Right cardiac atrium (tissue), 5 donors: ENCODE results near the gene PDE4B. TPM values are rescaled to one million over a fixed set of nuclear protein-coding genes. Genes with fewer than 3 reads are reported as not detected.

Experiments used
- ATAC-seq, 2 donors: fragments of 200-7000 bp; cut with Tn5 transposase; one replicate each; pipeline versions ENCODE4 v1.8.0 to v1.9.1; 2020; ENCODE audit warnings: moderate library complexity in 2 of 2, mild to moderate bottlenecking in 1 of 2
- DNase-seq, 3 donors: peaks; one replicate each; pipeline ENCODE4 v3.0.0-alpha.2; 2020
- H3K27ac ChIP-seq: one replicate; pipeline ENCODE4 v1.5.1; 2013; ENCODE audit warnings: mild to moderate bottlenecking, low read length, control low read depth, moderate library complexity
- H3K27me3 ChIP-seq: one replicate; pipeline ENCODE4 v1.6.1; 2013; ENCODE audit not compliant: control insufficient read depth, insufficient read depth
- H3K4me1 ChIP-seq: one replicate; pipeline ENCODE4 v1.6.1; 2013; ENCODE audit warnings: low read length; ENCODE audit not compliant: control insufficient read depth, insufficient read depth
- H3K4me3 ChIP-seq: one replicate; pipeline ENCODE4 v1.5.1; 2013; ENCODE audit warnings: low read length, control low read depth
- H3K9me3 ChIP-seq: one replicate; pipeline ENCODE4 v1.6.1; 2013; ENCODE audit warnings: low read length; ENCODE audit not compliant: control insufficient read depth
- WGBS: extraction: QIAGEN DNeasy Blood & Tissue Kit; methylation state at CpG from one replicate; pipeline ENCODE4 v1.1.7; 2013; 5-methylcytosine and 5-hydroxymethylcytosine counted together
- intact Hi-C, 4 donors: fragments of 100-400 bp; cut with DNase I; formaldehyde crosslinking; loops; one replicate each; pipeline versions ENCODE4 v1.11.0 to v1.14.0; 2022 to 2023
- polyA plus RNA-seq: library from polyadenylated mRNA; stranded (reverse); fragments of 200-250 nt; gene quantifications from one replicate; pipeline ENCODE4 v1.2.3, GENCODE V29; 2013
- total RNA-seq, 4 donors: library from RNA; stranded (reverse); fragmentation: NEBNext Ultra II Directional; extraction: Animal tissue kit (Norgen Biotek cat#: 25700); gene quantifications; one replicate each; pipeline ENCODE4 v1.2.1, GENCODE V29; 2021
- donor health status: healthy with polysubstance abuse.
- donor health status: DM: no; HTN: yes; CAD: no.
- donor health status: DM: no; HTN: no; CAD: no.
- donor health status: DM: no; HTN: yes; CAD: no; lungs with severe emphysema.
- donor health status: DM: yes; HTN: yes; CAD: no.

PDE4B gene
- total and polyA plus RNA-seq, 5 donors, result 8.2 to 37.5 (median 26.0) TPM

DNA sequence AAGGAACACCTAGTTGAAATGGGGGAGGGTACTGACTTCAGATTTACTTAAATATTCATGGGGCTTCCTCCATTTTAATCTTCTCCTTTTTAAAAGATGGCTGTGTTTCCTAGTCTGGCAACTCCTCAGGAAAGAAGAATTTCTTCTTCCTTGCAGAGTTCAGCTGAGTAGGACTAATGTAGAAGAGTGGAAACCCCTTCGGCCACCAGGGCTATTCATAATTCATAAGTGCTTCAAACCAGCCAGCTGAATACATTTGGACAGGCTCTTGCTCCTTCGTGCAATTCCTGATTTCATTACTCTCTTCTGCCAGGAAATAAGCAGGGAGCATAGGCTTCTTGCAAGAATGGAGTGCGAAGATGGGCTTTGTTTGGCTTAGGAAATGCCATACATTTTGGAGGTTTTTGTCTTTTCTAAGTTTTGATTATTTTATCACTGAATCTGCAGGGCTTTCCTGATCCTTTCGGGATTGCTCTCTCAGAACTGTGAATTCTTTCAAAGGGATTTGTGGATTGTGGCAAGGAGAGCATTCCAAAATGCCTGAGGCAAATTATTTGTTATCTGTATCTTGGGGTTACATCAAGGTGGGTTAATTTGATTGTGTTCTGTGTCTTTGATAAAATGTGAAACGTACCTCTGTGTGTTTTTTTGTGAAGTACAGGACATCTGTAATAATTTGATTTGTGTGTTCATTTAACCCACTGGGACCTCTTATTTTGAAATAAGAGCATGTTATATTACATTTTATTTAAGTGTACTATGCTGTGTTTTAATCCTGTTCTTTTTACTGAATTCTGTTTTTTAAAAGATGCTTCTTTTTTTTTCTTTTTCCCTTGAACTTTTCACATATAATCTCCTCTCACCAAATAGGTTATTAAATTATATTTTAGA lies 561.9 kb downstream of the PDE4B start:
- Histone ChIP-seq H3K27ac (peak overlapping the region; percentile 57), H3K4me3 (no peak overlapping the region), H3K9me3 (no peaks in the 10 kb centered on the region), H3K27me3 (no peaks in the 10 kb centered on the region), H3K4me1 (peaks cover 13% of the 10 kb centered on the region)
- ATAC-seq (peak; percentile 42 to 46), DNase-seq (no peak)
- WGBS, result 17% methylated on average over 5 of the region's 5 CpGs
- intact Hi-C loops, result no loop called here

DNA sequence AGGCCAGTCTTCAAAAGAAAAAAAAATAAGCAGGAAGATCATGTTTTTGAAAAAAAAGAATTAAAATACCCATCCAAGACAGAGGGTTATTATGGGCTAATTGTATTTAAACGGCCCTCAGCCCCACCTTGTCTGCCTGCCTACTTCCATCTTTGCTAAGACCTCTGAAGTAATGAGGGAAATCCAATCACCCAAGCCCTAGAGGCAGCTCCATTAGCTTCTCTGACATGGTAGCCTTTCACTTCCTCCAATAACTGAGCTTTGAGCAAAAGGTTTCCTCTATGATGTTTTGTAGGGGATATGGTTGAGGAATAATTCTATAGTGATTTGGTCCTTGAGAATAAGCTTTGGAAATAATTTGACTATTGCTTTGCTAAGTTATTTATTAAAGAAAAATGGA lies 563.1 kb downstream of the PDE4B start:
- Histone ChIP-seq H3K27ac (no peak overlapping the region), H3K4me1 (peaks cover 11% of the 10 kb centered on the region), H3K4me3 (no peak overlapping the region), H3K9me3 (no peaks in the 10 kb centered on the region), H3K27me3 (no peaks in the 10 kb centered on the region)
- no peak for DNase-seq
- WGBS, result 71% methylated on average over 1 of the region's 1 CpG
- intact Hi-C loops, result no loop called here
- no peak for ATAC-seq

DNA sequence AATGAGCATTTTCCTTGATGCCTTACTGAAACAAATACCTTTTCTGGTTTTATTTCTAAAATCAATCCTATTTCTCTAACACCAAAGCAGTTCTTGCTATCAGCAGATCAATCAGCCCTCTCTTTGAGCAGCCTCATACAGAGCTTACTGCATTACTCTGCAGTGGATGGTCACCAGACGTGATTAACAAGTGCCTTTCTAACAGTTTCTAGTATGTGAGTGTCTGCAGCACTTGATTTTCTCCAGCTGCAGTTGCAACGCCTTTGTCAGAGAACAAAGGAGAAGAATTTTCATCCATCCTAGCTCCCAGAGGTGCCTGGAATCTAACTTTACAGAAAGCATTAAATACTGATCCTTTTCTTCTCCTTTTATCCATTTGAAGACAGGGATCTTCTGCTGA lies 563.9 kb downstream of the PDE4B start:
- Histone ChIP-seq H3K27ac (no peak overlapping the region), H3K9me3 (no peaks in the 10 kb centered on the region), H3K27me3 (no peaks in the 10 kb centered on the region), H3K4me1 (peaks cover 11% of the 10 kb centered on the region), H3K4me3 (no peak overlapping the region)
- 47% methylated on average over 2 of the region's 2 CpGs for WGBS
- no peak for ATAC-seq
- intact Hi-C loops, result no loop called here
- no peak for DNase-seq

DNA sequence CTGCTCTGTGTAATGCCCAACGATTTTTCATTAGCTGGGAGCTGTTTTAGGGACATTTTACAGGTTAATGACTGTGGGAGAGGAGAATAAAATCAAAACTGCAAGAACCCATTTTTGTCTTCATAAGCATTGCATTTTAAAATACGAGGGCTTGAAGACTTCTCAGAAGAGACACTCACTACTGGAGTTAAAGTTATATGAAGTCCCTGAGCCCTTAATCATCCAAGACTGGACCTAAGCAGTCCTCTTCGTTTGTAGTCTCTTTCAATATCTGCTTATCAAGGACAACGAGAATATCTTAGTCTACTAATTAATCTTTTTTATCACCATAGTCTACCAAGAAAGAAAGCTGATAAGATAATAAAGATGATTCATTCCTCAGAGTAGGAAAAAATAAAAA lies 564.3 kb downstream of the PDE4B start:
- ATAC-seq (no peak), DNase-seq (no peak)
- H3K4me3 ChIP-seq, result no peak overlapping the region
- H3K27me3 ChIP-seq, result no peaks in the 10 kb centered on the region
- no peaks in the 10 kb centered on the region for H3K9me3 ChIP-seq
- no peak overlapping the region for H3K27ac ChIP-seq
- intact Hi-C loops, result no loop called here
- peaks cover 8% of the 10 kb centered on the region for H3K4me1 ChIP-seq
- 47% methylated on average over 4 of the region's 4 CpGs for WGBS

DNA sequence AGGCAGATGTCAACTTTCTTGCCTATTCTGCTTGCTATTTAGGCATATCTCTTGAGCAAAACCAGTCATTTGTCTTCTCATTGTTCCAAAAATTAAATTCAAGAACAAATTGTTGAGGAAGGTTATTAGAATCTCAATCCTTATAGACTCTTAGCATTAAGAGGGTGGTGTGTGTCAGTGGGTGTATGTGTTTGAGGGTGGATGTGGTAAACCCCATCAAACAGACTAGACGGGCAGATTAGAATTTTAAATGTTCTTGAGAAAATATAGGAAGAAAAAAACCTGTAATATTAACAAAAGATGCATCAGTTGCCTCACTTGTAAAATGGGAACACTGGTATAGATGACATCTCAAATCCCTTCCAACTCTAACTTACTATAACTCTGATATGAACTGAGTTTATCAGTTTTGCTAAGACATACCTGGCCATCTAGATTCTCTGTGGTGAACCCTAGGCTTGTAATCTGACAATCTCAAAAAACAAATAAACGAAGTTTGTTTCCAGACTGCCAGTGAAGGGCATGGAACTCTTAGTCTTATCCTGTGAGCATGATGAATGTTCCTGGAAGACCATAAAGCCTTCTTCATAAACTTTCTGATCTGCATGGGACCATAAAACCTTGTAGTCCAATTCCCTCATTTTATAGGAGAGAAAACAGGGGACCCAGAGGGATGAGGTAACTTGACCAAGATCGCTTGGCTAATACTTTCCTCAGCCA lies 564.9 kb downstream of the PDE4B start:
- DNase-seq, result no peak
- Histone ChIP-seq H3K4me1 (peaks cover 5% of the 10 kb centered on the region), H3K9me3 (no peaks in the 10 kb centered on the region), H3K27me3 (no peaks in the 10 kb centered on the region), H3K27ac (no peak overlapping the region), H3K4me3 (no peak overlapping the region)
- WGBS, result 93% methylated on average over 3 of the region's 3 CpGs
- no peak for ATAC-seq
- intact Hi-C loops, result no loop called here

DNA sequence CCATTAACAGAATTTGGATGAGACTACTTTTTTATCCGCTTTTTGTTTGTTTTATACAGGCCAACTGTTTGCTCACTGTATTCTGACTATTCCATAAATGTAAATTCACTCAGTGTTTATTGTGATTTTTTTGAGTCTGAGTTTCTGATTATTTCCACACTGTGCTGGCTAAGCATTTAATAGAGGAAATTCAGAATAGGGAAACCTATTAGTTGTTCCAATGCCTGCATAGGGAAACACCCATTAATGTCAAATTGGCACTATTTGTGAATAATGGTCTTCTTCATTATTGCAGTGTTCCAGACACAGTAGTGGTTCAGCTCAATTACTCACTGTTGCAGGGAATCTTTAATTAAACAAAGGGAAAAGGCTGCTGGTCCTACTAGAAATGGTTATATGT lies 566.6 kb downstream of the PDE4B start:
- intact Hi-C loops, result no loop called here
- H3K4me1 ChIP-seq, result peaks cover 2% of the 10 kb centered on the region
- WGBS, result 57% methylated on average over 1 of the region's 1 CpG
- peak in 1 of 2 donors; percentile 36 for ATAC-seq
- DNase-seq, result no peak
- H3K9me3 ChIP-seq, result no peaks in the 10 kb centered on the region
- no peaks in the 10 kb centered on the region for H3K27me3 ChIP-seq
- no peak overlapping the region for H3K27ac ChIP-seq
- H3K4me3 ChIP-seq, result no peak overlapping the region

DNA sequence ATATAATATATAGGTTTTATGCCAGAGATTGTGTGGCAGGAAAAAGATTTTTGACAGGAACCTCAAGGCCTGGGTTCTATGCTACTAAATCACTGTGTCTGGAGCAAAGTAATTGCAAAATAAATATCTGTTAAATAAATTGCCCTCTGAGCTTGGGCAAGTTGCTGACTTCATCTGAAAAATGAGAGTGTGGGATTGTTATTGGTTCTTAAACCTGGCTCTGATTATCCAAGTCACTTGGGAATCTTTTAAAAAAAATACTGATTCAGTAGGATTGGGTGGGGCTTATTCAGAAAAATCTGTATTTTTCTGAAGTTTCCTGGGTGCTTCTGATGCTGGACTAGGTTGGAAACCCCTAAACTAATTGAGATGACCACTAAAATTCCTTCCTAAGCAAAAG lies 567.1 kb downstream of the PDE4B start:
- intact Hi-C loops, result no loop called here
- peaks cover 2% of the 10 kb centered on the region for H3K4me1 ChIP-seq
- ATAC-seq (no peak), DNase-seq (no peak)
- no peaks in the 10 kb centered on the region for H3K27me3 ChIP-seq
- H3K27ac ChIP-seq, result no peak overlapping the region
- H3K4me3 ChIP-seq, result no peak overlapping the region
- no peaks in the 10 kb centered on the region for H3K9me3 ChIP-seq

DNA sequence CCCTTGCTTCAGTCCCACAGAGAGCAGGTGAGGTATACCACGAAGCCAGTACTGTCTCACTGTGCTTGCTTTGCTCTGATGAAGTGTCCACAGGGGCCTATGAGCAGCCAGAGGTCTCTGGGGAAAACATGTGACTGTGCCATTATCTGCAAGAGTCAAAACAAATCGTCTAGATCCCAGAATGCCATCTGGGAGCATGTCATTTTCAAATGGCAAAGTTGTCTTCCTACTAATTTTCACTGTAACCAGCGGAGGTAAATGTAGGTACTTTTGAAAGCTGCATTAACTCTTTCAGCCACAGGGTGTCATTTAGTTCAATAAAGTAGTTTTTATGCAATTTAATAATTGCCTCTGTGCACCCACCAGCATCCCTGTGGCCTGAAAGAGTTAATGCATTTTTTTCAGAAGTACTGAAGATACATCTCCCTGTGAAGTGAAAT lies 567.6 kb downstream of the PDE4B start:
- H3K27ac ChIP-seq, result no peak overlapping the region
- peaks cover 2% of the 10 kb centered on the region for H3K4me1 ChIP-seq
- DNase-seq (no peak), ATAC-seq (peak; percentile 58 to 63)
- H3K27me3 ChIP-seq, result no peaks in the 10 kb centered on the region
- intact Hi-C loops, result no loop called here
- no peak overlapping the region for H3K4me3 ChIP-seq
- no peaks in the 10 kb centered on the region for H3K9me3 ChIP-seq
- WGBS, result 22% methylated on average over 3 of the region's 3 CpGs

DNA sequence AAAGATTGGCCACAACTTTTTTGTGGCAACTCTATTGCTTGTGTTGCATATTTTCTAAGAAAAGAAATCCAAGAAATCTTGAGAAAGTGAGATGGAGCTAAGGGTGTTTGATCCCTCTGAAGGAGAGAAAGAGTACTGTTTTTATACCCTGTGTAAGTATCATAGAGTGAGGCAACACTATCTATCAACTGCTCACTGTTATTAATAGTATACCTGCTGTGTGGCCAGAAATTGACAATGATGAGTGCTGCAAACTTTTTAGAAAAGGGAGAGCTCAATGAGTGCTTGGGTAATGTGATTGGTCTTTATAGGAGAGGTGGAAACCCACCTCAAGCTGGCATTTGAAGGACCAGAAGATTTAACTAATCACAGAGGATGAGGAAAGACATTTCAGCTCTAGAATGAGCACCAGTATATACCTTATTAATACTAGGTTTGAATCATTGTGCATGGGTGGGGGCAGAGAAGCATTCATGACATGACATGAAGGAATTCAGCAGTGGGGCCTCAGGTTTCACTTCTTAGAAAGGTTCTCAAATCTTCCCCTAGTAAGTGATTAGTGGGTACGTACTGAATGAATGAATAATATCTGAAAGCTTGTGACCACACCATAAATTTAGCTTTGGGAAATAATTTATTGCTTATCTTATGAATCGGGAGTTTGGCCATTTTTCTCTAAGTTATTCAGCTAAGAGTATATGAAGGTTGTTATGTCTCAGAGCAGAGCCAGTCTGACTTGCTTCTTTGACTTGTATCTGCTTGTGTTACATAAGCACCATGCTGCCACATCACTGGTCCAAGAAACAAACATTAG lies 572.1 kb downstream of the PDE4B start:
- Histone ChIP-seq H3K4me3 (no peak overlapping the region), H3K4me1 (peaks cover 2% of the 10 kb centered on the region), H3K27ac (no peak overlapping the region), H3K27me3 (no peaks in the 10 kb centered on the region), H3K9me3 (no peaks in the 10 kb centered on the region)
- 85% methylated on average over 2 of the region's 2 CpGs for WGBS
- ATAC-seq (no peak), DNase-seq (no peak)
- intact Hi-C loops, result no loop called here

DNA sequence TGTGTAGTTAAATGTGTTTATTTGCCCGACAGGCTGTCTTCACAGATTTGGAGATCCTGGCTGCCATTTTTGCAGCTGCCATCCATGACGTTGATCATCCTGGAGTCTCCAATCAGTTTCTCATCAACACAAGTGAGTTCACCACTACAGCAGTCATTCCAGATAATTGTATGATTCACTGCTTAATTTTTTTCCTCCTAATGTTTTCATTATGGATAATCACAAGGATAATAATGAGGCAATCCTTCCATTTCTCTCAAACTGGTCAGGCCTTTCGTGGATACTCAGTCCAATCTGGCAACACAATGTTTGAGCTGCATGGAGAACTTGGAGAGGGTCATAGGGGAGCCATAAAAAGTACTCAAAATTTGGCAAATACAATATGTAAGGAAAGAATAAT lies 572.9 kb downstream of the PDE4B start:
- DNase-seq (no peak), ATAC-seq (no peak)
- 80% methylated on average over 3 of the region's 3 CpGs for WGBS
- intact Hi-C loops, result no loop called here
- peaks cover 2% of the 10 kb centered on the region for H3K4me1 ChIP-seq
- no peak overlapping the region for H3K27ac ChIP-seq
- H3K9me3 ChIP-seq, result no peaks in the 10 kb centered on the region
- no peaks in the 10 kb centered on the region for H3K27me3 ChIP-seq
- no peak overlapping the region for H3K4me3 ChIP-seq

DNA sequence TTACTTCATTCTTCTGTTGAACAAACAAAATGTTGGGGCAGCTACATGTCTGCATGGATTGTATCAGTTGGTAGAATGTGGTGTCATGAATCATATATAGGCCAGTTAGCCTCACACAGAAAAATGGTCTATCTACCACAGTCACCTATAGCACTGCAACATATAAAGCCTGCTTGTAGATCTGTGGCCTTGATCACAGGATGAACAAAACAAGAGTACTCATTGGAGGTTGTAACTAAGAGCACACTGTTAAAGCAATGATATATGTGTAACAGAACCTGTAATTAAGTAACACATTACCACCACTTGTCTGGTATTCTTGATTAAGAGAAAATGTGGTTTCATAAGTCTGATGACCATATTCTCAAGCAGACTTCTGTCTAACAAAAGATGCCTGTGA lies 573.9 kb downstream of the PDE4B start:
- ATAC-seq, result no peak
- intact Hi-C loops, result no loop called here
- H3K4me1 ChIP-seq, result peaks cover 7% of the 10 kb centered on the region
- no peak overlapping the region for H3K27ac ChIP-seq
- no peaks in the 10 kb centered on the region for H3K9me3 ChIP-seq
- no peaks in the 10 kb centered on the region for H3K27me3 ChIP-seq
- no peak for DNase-seq
- no peak overlapping the region for H3K4me3 ChIP-seq
